ENCODE results near the gene C16orf89. TPM values are rescaled to one million over a fixed set of nuclear protein-coding genes. Genes with fewer than 3 reads are reported as not detected.

The C16orf89 gene
- total RNA-seq, 1 experiment from 2014 or later: 0.49 TPM

GRCh38 chr16:5011637-5012036 lies 54.1 kb downstream of the C16orf89 start (continued):
- TF ChIP-seq CTCF (IDR thresholded peaks at IDR 0.05 in 2 of 3, conservative IDR thresholded peaks at IDR 0.05 in 1 of 3; ENCODE audit: borderline replicate concordance in 1 of 3, insufficient read depth in 1 of 3, low read depth in 2 of 3, low read length in 2 of 3): no peak
- TF ChIP-seq ZBTB33 (IDR thresholded peaks at IDR 0.05; ENCODE audit: extremely low read depth, insufficient replicate concordance, low read length): no peak
- no peak for TF ChIP-seq SRF (IDR thresholded peaks at IDR 0.05; ENCODE audit: low read depth)
- TF ChIP-seq SP1 (IDR thresholded peaks at IDR 0.05; ENCODE audit: low read depth): no peak
- no peak for TF ChIP-seq ELF1 (IDR thresholded peaks at IDR 0.05; ENCODE audit: borderline replicate concordance, low read depth)
- no peak for TF ChIP-seq RAD21 (IDR thresholded peaks at IDR 0.05; ENCODE audit: low read depth)
- TF ChIP-seq SIN3A (IDR thresholded peaks at IDR 0.05; ENCODE audit: low read depth): no peak
- no peak for TF ChIP-seq ZFX (IDR thresholded peaks at IDR 0.05)
- TF ChIP-seq POLR2AphosphoS5 (IDR thresholded peaks at IDR 0.05; ENCODE audit: low read depth, low read length): no peak
- TF ChIP-seq JUND (IDR thresholded peaks at IDR 0.05): no peak
- no peak for TF ChIP-seq YY1 (IDR thresholded peaks at IDR 0.05; ENCODE audit: extremely low read depth, insufficient replicate concordance, low read depth, low read length)
- TF ChIP-seq TCF7L2 (IDR thresholded peaks at IDR 0.05; ENCODE audit: borderline replicate concordance, extremely low read depth, insufficient read depth, insufficient read length): no peak
